Thyroid gland (tissue), 4 donors: ENCODE measurements around the gene PKD1L1.

Source experiments
- CTCF ChIP-seq, 6 experiments: fragments of 200-600 bp in 3 of 6; fragments of 450-650 bp in 3 of 6; sonication (generic) in 3 of 6; IDR thresholded peaks; one replicate each; pipeline ENCODE4 v1.5.1; 2016 to 2019; ENCODE audit warnings: antibody characterized with exemption in 6 of 6, mild to moderate bottlenecking in 2 of 6, inconsistent platforms in 1 of 6, moderate library complexity in 1 of 6
- POLR2A ChIP-seq, 2 donors: fragments of 450-650 bp; IDR thresholded peaks; one replicate each; pipeline ENCODE4 v1.6.1; 2017; ENCODE audit warnings: antibody characterized with exemption in 2 of 2, mild to moderate bottlenecking in 2 of 2, moderate library complexity in 1 of 2

DNA sequence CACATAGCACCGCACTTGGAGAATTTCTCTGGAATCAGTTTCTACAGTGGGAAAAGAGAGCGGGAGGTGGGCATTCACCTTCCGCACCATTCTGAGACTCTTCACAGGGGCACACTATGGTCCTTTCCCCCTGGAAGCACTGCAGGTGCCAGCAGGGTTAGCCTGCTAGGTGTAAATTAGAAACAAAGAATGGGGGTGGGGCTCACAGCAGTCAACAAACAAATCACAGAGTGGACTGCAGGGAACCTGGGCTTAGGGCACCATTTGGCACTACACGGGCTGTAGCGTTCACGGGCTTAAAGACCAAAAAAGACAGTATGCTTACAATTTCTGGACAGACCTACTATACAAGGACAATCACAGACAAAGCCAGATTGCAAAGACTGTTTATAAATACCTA lies 8.0 kb upstream of the PKD1L1 start:
- TF ChIP-seq POLR2A (IDR thresholded peaks at IDR 0.05): no peak
- TF ChIP-seq CTCF (IDR thresholded peaks at IDR 0.05): no peak
